ENCODE results near the gene HSD3B7.

DNA sequence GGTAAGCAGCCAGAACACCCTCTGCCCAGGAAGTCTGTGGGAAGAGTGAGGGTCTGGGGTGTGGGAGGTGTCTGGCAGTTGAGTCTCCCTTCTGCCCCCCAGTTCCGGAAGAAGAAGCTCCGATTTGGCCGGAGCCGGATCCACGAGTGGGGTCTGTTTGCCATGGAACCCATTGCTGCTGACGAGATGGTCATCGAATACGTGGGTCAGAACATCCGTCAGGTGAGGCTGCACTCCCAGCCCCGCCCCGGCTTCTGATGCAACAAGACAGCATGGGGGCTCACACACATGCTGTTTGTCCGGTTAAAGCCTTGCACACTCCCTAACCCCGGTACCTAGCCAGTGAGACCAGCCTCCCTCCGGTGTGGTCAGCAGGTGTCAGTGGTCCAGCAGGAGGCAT is 4.0 kb upstream of the HSD3B7 start:
- TF ChIP-seq EZH2 (IDR thresholded peaks at IDR 0.05; ENCODE audit: low read length), result no peak
- TF ChIP-seq, protein P1, sequence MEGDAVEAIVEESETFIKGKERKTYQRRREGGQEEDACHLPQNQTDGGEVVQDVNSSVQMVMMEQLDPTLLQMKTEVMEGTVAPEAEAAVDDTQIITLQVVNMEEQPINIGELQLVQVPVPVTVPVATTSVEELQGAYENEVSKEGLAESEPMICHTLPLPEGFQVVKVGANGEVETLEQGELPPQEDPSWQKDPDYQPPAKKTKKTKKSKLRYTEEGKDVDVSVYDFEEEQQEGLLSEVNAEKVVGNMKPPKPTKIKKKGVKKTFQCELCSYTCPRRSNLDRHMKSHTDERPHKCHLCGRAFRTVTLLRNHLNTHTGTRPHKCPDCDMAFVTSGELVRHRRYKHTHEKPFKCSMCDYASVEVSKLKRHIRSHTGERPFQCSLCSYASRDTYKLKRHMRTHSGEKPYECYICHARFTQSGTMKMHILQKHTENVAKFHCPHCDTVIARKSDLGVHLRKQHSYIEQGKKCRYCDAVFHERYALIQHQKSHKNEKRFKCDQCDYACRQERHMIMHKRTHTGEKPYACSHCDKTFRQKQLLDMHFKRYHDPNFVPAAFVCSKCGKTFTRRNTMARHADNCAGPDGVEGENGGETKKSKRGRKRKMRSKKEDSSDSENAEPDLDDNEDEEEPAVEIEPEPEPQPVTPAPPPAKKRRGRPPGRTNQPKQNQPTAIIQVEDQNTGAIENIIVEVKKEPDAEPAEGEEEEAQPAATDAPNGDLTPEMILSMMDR (optimal IDR thresholded peaks at IDR 0.05 in 1 of 3, IDR thresholded peaks at IDR 0.05 in 1 of 3, conservative IDR thresholded peaks at IDR 0.05 in 1 of 3; ENCODE audit: extremely low read depth in 1 of 3, insufficient read depth in 2 of 3, low read length in 3 of 3), result no peak
